Measurements from ENCODE around the gene FAM193A.
"Not testable (repeated sequence)": the region's sequence is repeated elsewhere in the genome, so short reads cannot be mapped to it uniquely, and the experiment has no call there.

The FAM193A gene

DNA sequence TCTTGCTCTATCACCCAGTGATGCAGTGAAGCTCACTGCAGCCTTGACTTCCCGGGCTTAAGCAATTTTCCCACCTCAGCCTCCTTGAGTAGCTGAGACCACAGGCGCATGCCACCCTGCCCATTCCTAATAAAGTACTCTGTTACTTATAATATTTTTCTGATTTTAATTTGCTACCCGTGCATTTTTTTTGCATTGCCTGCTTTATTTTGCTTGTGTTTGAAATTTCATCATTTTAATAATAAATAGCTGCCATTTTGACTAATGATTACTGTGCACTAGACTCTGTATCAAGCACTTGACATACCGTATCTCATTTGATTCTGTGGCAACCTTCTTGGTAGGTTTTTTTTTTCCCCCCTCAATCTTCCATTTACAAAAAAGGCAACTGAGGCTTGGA is 41.7 kb downstream of the FAM193A start:
- DNase-seq = no peak

DNA sequence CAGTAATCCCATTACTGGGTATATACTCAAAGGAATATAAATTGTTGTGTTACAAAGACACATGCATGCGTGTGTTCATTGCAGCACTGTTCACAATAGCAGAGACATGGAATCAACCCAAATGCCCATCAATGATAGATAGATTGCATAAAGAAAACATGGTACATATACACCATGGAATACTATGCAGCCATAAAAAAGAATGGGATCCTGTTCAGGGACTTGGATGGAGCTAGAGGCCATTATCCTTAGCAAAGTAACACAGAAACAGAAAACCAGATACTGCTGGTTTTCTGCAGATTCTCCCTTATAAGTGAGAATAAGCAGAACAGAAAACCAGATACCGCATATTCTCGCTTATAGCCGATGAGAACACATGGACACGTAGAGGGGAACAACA is 43.5 kb downstream of the FAM193A start:
- DNase-seq = no peak

DNA sequence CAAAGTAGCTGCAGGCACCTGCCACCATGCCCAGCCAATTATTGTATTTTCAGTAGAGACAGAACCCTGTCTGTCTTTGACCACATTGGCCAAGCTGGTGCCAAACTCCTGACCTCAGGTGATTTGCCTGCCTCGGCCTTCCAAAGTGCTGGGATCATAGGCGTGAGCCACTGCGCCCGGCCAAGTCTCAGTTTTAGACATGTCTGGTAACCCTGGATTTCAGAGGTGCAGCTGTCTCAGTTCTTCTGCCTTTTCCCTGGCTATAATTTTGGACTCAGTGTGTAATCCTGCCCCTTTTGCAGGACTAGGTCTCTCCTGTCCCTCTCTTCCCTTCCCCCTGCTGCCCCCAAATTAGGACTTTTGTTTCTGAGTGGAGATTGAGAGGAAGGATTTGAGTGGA is 46.6 kb downstream of the FAM193A start:
- DNase-seq = no peak

DNA sequence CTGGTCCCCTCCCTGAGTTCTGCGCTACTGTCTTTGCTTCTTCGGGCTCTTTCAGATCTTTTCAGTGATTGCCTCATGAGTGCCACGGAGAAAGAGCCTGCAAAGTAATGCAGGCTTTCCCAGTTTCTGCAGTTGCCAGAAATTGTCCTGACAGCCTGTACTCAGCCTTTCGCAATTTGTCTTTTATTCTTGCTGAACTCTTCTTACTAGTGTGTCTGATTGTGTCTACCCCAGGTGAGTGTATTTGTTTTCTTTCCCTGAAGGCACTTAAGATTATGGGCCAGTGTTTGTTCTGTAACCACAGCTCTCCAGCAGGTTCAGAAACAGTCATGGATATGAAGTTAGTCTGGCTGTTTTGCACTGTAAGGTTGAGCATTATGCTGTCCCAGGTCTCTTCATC is 47.1 kb downstream of the FAM193A start:
- no peak for DNase-seq

GRCh38 chr4:2586502-2586901 is 50.1 kb downstream of the FAM193A start:
- DNase-seq = no peak

- no peak for DNase-seq
Observed at GRCh38 chr4:2587213-2587823, 50.9 kb downstream of the FAM193A start.

DNA sequence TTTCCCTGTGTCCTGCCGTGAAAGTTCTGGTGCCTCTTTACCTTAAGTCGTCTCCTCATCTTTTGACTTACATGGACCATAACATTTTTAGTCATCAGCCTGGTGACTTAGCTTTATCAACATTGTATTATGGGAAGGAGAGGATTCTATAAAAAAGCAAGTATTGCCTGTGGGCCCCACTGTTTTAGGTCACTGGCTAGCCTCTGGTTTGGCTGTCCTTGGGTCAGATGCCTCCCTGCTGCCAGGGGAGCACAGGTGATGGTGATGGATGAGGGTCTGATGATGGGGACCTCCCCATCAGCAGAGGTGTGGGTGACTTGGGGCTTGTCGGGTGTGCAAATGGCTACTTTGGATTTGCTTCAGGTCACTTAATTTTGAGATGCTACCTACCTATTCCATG is 51.8 kb downstream of the FAM193A start:
- no peak for DNase-seq

- no peak for DNase-seq
Observed at GRCh38 chr4:2591189-2591588, 54.7 kb downstream of the FAM193A start.

DNA sequence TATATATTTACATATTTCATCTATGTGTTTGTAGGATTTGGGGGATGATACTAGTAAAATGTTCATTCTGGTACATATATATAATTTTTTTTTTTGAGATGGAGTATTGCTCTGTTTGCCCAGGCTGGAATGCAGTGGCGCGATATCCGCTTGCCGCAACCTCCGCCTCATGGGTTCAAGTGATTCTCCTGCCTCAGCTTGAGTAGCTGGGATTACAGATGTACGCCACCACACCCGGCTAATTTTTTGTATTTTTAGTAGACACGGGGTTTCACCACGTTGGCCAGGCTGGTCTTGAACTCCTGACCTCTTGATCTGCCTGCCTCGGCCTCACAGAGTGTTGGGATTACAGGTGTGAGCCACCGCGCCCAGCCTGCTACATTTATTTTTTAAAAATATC is 55.6 kb downstream of the FAM193A start:
- not testable (repeated sequence) for DNase-seq

DNA sequence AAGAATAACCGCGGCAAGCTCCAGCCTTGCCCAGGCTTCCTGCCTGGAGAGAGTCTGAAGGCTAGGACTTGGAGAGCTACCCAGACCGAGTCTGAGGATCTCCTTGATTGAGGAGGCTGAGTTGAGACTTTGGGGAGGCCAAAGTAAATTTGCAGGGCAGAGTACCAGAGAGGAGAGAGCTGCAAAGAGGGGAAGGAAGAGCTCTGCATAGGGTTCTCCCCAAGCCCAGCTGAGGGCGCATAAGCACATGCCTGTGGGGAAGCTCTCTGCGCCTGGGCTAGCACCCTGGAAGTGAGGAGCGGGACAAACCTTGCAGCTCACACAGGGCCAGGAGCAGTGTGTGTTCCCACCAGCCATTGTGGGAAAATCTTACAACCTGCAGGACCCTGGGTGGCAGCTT is 56.1 kb downstream of the FAM193A start:
- DNase-seq = no peak

DNA sequence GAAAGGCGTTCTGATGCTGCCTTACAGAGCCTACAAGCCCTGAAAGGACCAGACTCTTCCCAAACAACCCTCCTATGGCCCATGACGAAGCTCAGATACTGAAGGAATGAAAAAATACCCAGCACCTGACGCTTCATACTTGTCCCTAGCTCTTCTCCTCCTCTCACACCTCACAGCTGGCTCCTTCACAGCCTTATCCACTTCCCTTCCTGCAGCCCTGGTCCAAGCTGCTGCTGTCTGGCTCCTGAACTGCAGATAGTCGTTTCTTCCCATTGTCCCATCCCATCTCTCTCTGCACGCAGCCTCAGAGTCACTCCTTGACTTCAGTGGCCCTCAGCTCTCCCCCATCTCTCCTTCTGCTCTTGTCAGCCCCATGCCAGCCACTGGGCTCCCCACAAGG is 56.6 kb downstream of the FAM193A start:
- DNase-seq = no peak

DNA sequence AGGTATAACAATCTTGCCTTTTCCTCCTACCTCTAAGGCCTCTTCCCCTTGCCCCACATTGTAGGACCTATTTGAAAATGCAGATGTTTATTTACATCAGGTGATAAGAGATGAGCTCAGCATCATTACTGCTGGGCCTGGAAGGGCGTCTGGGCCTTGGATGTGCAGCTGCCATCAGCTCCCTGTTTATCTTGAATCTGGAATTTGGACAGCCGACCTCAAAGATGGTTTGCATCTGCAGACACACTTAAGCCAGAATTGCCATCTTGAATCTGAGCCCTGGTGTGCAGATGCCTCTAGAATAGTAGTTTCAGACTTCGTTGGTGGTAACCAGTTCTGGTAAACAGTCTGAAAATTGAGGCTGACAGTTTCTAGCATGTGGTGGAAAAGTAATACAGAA is 59.0 kb downstream of the FAM193A start:
- no peak for DNase-seq

DNA sequence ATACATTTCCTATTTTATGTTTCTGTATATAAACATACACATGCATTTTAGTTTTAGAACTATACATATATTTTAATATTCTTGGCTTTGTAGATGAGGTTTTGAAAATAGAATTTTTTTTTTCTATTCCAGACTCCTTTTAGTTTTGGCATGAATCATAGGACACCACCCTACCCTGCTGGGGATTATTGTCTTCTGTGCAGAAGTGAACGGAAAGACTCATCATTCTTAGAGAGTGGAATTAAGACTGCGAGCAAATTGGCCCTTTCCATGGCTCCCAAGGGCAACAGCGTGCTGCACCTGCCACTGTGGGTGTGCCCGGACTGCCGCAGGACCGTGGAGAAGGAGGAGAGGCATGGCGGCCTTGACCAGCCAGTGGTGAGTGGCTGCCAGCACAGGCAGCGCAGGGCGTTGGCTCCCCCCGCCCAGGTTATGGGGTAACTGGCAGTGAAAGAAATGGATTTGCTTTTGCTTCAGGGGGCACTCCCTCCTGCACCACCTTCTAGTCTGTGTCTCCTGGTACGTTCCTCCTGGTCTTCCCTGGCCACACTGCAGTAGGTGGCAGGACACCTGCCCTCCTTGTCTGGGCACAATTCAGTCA is 59.6 kb downstream of the FAM193A start:
- no peak for DNase-seq

- no peak for DNase-seq
Observed at GRCh38 chr4:2596611-2597010, 60.2 kb downstream of the FAM193A start.

- DNase-seq = peak; percentile 4
Observed at GRCh38 chr4:2598511-2599303, 62.3 kb downstream of the FAM193A start.

DNA sequence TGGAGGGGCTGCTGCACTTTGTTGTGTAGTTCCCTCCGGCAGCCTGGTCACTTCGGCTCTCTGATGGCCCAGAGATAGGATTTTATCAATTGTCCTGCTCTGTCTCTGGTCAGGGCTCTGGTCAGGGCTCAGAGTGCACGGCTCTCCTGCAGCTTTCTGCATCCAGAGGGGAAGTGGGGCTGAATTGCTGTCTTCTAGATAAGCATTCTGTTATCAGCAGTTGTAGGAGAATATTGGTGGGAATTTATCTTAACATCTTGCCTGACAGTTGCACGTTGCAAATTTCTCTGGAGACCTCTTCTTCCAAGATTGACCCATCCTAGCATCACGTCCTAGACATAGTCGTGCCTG is 62.8 kb downstream of the FAM193A start:
- DNase-seq = no peak

GRCh38 chr4:2600878-2601277 is 64.4 kb downstream of the FAM193A start:
- DNase-seq = no peak

DNA sequence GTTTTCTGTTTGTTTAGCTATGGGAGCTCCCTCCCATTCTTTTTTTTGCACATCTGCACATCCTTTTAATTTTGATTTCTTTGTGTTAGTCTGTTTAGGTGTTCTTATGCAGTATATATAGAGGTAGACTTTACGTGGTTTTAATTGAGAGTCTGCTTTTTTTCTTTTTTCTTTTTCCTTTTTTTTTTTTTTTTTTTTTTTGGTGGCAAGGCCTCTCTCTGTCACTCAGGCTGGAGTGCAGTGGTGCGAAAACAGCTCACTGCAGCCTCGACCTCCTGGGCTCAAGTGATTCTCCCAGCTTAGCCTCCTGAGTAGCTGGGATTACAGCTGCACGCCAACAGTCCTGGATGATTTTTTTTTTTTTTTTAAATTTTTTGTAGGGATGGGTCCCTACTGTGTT is 68.2 kb downstream of the FAM193A start:
- no peak for DNase-seq

DNA sequence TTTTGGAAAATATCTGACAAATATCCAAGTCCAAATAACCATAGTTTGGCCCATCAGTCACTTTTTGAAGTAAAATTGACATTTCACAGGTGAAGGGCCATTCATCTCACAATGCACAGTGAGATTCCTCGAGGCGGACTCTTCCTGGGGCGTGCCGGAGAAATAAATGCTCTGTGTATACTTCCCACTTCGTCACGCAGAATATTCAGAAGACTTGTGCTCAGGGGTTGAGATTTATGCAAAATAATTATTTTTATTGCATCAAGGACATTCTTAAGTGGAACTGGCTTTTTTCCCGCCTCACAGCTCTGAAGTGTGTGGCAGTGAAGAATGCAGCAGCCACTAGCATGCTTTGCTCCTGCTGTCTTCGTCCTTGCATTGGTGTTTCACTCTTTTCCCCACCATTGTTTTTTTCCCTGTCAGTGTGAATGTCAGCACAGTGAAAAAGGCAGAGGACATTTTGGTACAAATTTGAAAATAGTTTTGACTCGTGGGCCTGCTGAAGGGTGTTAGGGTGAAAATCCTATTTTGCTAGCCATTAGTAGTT is 70.6 kb downstream of the FAM193A start:
- no peak for DNase-seq

- DNase-seq = no peak
Observed at GRCh38 chr4:2607822-2608221, 71.4 kb downstream of the FAM193A start.

- no peak for DNase-seq
Observed at GRCh38 chr4:2608291-2608690, 71.8 kb downstream of the FAM193A start.

DNA sequence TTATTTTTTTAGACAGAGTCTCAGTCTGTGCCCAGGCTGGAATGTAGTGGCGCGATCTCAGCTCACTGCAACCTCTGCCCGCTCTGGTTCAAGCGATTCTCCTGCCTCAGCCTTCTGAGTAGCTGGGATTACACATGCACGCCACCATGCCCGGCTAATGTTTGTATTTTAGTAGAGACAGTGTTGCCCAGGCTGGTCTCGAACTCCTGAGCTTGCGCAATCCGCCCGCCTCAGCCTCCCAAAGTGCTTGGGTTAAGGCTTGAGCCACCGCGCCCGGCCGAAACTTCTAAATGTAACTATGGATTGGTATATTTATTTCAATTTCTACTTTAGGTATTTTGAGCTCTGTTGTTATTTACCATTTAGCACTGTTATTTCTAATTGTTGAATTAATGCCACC is 79.4 kb downstream of the FAM193A start:
- DNase-seq = no peak

- no peak for DNase-seq
Observed at GRCh38 chr4:2617955-2618354, 81.5 kb downstream of the FAM193A start.

- DNase-seq = not testable (repeated sequence)
Observed at GRCh38 chr4:2618729-2619128, 82.3 kb downstream of the FAM193A start.

All from CD4-positive, alpha-beta T cell treated with Interleukin-21 for 1 hour (primary cell).